SK-N-MC (cell line): ENCODE results near the gene CDKAL1.

Source experiments
- EZH2 ChIP-seq: fragments of 200-600 bp; sonication (generic); IDR thresholded peaks from one replicate; pipeline ENCODE4 v1.6.1; 2017; ENCODE audit warnings: antibody characterized with exemption
- FOXP2 ChIP-seq: optimal IDR thresholded peaks from 2 replicates; pipeline ENCODE3; 2011; ENCODE audit warnings: mild to moderate bottlenecking, moderate library complexity; ENCODE audit not compliant: insufficient read depth; ENCODE audit errors: extremely low read length, control extremely low read depth
- POLR2AphosphoS5 ChIP-seq: IDR thresholded peaks from 2 replicates; pipeline ENCODE4 v1.6.1; 2012; ENCODE audit warnings: mild to moderate bottlenecking, low read depth, low read length, borderline replicate concordance

GRCh38 chr6:20900389-20901160 is 366.3 kb downstream of the CDKAL1 start:
- TF ChIP-seq POLR2AphosphoS5 (no peak), EZH2 (no peak), FOXP2 (no peak)
